ENCODE results near the gene IGSF21.
"Not testable (repeated sequence)": the region's sequence is repeated elsewhere in the genome, so short reads cannot be mapped to it uniquely, and the experiment has no call there.

Gene IGSF21

GRCh38 chr1:18400347-18401102 lies 292.9 kb downstream of the IGSF21 start:
- DNase-seq (ENCODE audit: low read depth in 2 of 2) = no peak

- no peak for DNase-seq (ENCODE audit: low read depth in 2 of 2)
Observed at GRCh38 chr1:18401921-18402320, 294.3 kb downstream of the IGSF21 start.

GRCh38 chr1:18404460-18404859 lies 296.9 kb downstream of the IGSF21 start:
- DNase-seq (ENCODE audit: low read depth in 2 of 2) = no peak

GRCh38 chr1:18407166-18408045 lies 299.8 kb downstream of the IGSF21 start:
- DNase-seq (ENCODE audit: low read depth in 2 of 2) = no peak

- DNase-seq (ENCODE audit: low read depth in 2 of 2) = no peak
Observed at GRCh38 chr1:18408656-18409370, 301.2 kb downstream of the IGSF21 start.

GRCh38 chr1:18409609-18410237 lies 302.1 kb downstream of the IGSF21 start:
- no peak for DNase-seq (ENCODE audit: low read depth in 2 of 2)

- no peak for DNase-seq (ENCODE audit: low read depth in 2 of 2)
Observed at GRCh38 chr1:18410407-18410806, 302.8 kb downstream of the IGSF21 start.

- DNase-seq (ENCODE audit: low read depth in 2 of 2) = no peak
Observed at GRCh38 chr1:18411321-18411720, 303.7 kb downstream of the IGSF21 start.

GRCh38 chr1:18411820-18412641 lies 304.4 kb downstream of the IGSF21 start:
- no peak for DNase-seq (ENCODE audit: low read depth in 2 of 2)

- DNase-seq (ENCODE audit: low read depth in 2 of 2) = no peak
Observed at GRCh38 chr1:18412882-18413353, 305.3 kb downstream of the IGSF21 start.

- DNase-seq (ENCODE audit: low read depth in 2 of 2) = no peak
Observed at GRCh38 chr1:18413541-18414305, 306.1 kb downstream of the IGSF21 start.

- DNase-seq (ENCODE audit: low read depth in 2 of 2) = no peak
Observed at GRCh38 chr1:18414321-18414720, 306.7 kb downstream of the IGSF21 start.

GRCh38 chr1:18414872-18415447 lies 307.4 kb downstream of the IGSF21 start:
- no peak for DNase-seq (ENCODE audit: low read depth in 2 of 2)

GRCh38 chr1:18415448-18416027 lies 307.9 kb downstream of the IGSF21 start:
- DNase-seq (ENCODE audit: low read depth in 2 of 2) = no peak

- not testable (repeated sequence) for DNase-seq (ENCODE audit: low read depth in 2 of 2)
Observed at GRCh38 chr1:18416126-18416525, 308.5 kb downstream of the IGSF21 start.

- no peak for DNase-seq (ENCODE audit: low read depth in 2 of 2)
Observed at GRCh38 chr1:18417316-18418269, 310.0 kb downstream of the IGSF21 start.

- no peak for DNase-seq (ENCODE audit: low read depth in 2 of 2)
Observed at GRCh38 chr1:18419113-18419844, 311.7 kb downstream of the IGSF21 start.

- DNase-seq (ENCODE audit: low read depth in 2 of 2) = no peak
Observed at GRCh38 chr1:18419845-18420184, 312.2 kb downstream of the IGSF21 start.

All from stimulated activated CD4-positive, alpha-beta T cell treated with anti-CD3 and anti-CD28 coated beads, Interleukin-15, amount 100 ng/mL, for 48 hours (primary cell).